Right lobe of liver (tissue), 6 donors: ENCODE results near the gene TAF3. TPM values are rescaled to one million over a fixed set of nuclear protein-coding genes. Genes with fewer than 3 reads are reported as not detected.

Experiments used
- ATAC-seq, 4 donors: fragments of 200-7000 bp; cut with Tn5 transposase; one replicate each; pipeline ENCODE4 v1.9.1; 2020; ENCODE audit warnings: mild to moderate bottlenecking in 4 of 4, moderate library complexity in 4 of 4
- DNase-seq, 3 donors: peaks; one replicate each; pipeline ENCODE4 v3.0.0-alpha.2; 2020
- H3K27ac ChIP-seq, 3 donors: fragments of 200-600 bp; one replicate each; pipeline ENCODE4 v1.8.0; 2022
- H3K27me3 ChIP-seq, 2 donors: fragments of 200-600 bp; one replicate each; pipeline ENCODE4 v1.8.0; 2022
- H3K36me3 ChIP-seq, 4 donors: fragments of 200-600 bp; sonication (generic) in 1 of 4; one replicate each; pipeline versions ENCODE4 v1.5.1 to v1.8.0; 2017 to 2022; ENCODE audit warnings: control low read depth in 1 of 4
- H3K4me1 ChIP-seq, 4 donors: fragments of 200-600 bp; sonication (generic) in 1 of 4; one replicate each; pipeline versions ENCODE4 v1.5.1 to v1.8.0; 2017 to 2022; ENCODE audit warnings: control low read depth in 1 of 4
- H3K4me3 ChIP-seq, 3 donors: fragments of 200-600 bp; one replicate each; pipeline ENCODE4 v1.8.0; 2022
- H3K9me3 ChIP-seq, 4 donors: fragments of 200-600 bp; sonication (generic) in 1 of 4; one replicate each; pipeline versions ENCODE4 v1.5.1 to v1.8.0; 2017 to 2022; ENCODE audit warnings: control low read depth in 1 of 4
- CTCF ChIP-seq, 4 donors: fragments of 200-600 bp in 3 of 4; fragments of 450-650 bp in 1 of 4; IDR thresholded peaks; one replicate each; pipeline versions ENCODE4 v1.5.1 to v1.8.0; 2016 to 2022; ENCODE audit warnings: antibody characterized with exemption in 4 of 4, mild to moderate bottlenecking in 2 of 4
- POLR2A ChIP-seq: fragments of 450-650 bp; IDR thresholded peaks from one replicate; pipeline ENCODE4 v1.6.1; 2017; ENCODE audit warnings: antibody characterized with exemption, mild to moderate bottlenecking
- WGBS: methylation state at CpG from one replicate; pipeline ENCODE4 v1.1.6; 2018; ENCODE audit warnings: low coverage, low lambda C conversion rate; ENCODE audit not compliant: insufficient coverage; ENCODE audit errors: missing lambda C conversion rate; 5-methylcytosine and 5-hydroxymethylcytosine counted together
- intact Hi-C, 2 donors: fragments of 100-400 bp; cut with DNase I; formaldehyde crosslinking; loops; one replicate each; pipeline versions ENCODE4 v1.11.2 to v1.14.1; 2022
- total RNA-seq, 6 experiments: library from RNA; depleted of rRNA in 2 of 6; stranded (reverse); fragments of >200 nt in 2 of 6; fragmentation: NEBNext Ultra II Directional in 3 of 6; extraction: Animal tissue kit (Norgen Biotek cat#: 25700) in 3 of 6; gene quantifications; one replicate each; pipeline versions ENCODE4 v1.1.0 to v1.2.4, GENCODE V29; 2016 to 2023
- donor health status: DM: no; HTN: yes; CAD: no.
- donor health status: DM: no; HTN: no; CAD: no.
- donor health status: DM: no; HTN: no; CAD: no.
- donor health status: DM: no; HTN: yes; CAD: no.
- donor health status: DM: no; HTN: yes; CAD: no.

The TAF3 gene
- total RNA-seq, 6 experiments from 2014 or later, result 1.9 to 3.5 (median 3.0) TPM

- intact Hi-C loops, result no loop called here
- Histone ChIP-seq H3K27ac (no peak overlapping the region), H3K4me1 (peaks cover 0 to 23% (median 9%) of the 10 kb centered on the region in 4 donors), H3K4me3 (peak overlapping the region in 1 of 3 donors; percentile 97), H3K27me3 (no peaks in the 10 kb centered on the region), H3K9me3 (no peaks in the 10 kb centered on the region), H3K36me3 (no peaks in the 10 kb centered on the region)
- TF ChIP-seq CTCF (IDR thresholded peaks at IDR 0.05) (no peak), POLR2A (no peak)
- ATAC-seq (no peak), DNase-seq (no peak)
- WGBS, result 76% methylated on average over 3 of the region's 3 CpGs
Measured at GRCh38 chr10:7786430-7786829, 31.9 kb upstream of the TAF3 start.

- intact Hi-C loops, result no loop called here
Measured at GRCh38 chr10:7787150-7787856, 31.0 kb upstream of the TAF3 start.

GRCh38 chr10:7787857-7788638 is 30.3 kb upstream of the TAF3 start, which contains the start of the genes ATP5F1C and KIN:
TSS of gene ATP5F1C (plus strand) at chr10:7788177. CDS start at chr10:7788208, 31 bp downstream.
TSS of gene KIN (minus strand) at chr10:7787993. CDS start at chr10:7787933, 60 bp downstream.
- H3K4me1 ChIP-seq, result peaks cover 0 to 24% (median 9%) of the 10 kb centered on the region in 4 donors
- H3K9me3 ChIP-seq, result no peaks in the 10 kb centered on the region
- DNase-seq (peak; percentile 97 to 98 (median 98)), ATAC-seq (peak; percentile 98 to 99 (median 98))
- peak within 1 kb of the TSS; percentile 85 to 97 (median 95) for H3K4me3 ChIP-seq
- intact Hi-C loops, result no loop called here
- no peaks in the 10 kb centered on the region for H3K27me3 ChIP-seq
- TF ChIP-seq POLR2A (peak; percentile 80), CTCF (IDR thresholded peaks at IDR 0.05) (no peak)
- under 1% methylated on average over 38 of the region's 59 CpGs for WGBS
- no peaks in the 10 kb centered on the region for H3K36me3 ChIP-seq
- peak within 1 kb of the TSS; percentile 65 to 87 (median 84) for H3K27ac ChIP-seq

More at GRCh38 chr10:7787150-7787856, 31.0 kb upstream of the TAF3 start:
- H3K4me3 ChIP-seq, result peak overlapping the region; percentile 85 to 97 (median 95)
- peaks cover 0 to 23% (median 9%) of the 10 kb centered on the region in 4 donors for H3K4me1 ChIP-seq
- no peaks in the 10 kb centered on the region for H3K36me3 ChIP-seq
- H3K9me3 ChIP-seq, result no peaks in the 10 kb centered on the region
- no peaks in the 10 kb centered on the region for H3K27me3 ChIP-seq
- H3K27ac ChIP-seq, result peak overlapping the region in 2 of 3 donors; percentile 41 to 84
- ATAC-seq (peak; percentile 2 to 16 (median 2)), DNase-seq (no peak)
- 2% methylated on average over 6 of the region's 26 CpGs for WGBS
- TF ChIP-seq CTCF (IDR thresholded peaks at IDR 0.05) (no peak), POLR2A (no peak)

GRCh38 chr10:7788639-7789286 is 29.5 kb upstream of the TAF3 start:
- Histone ChIP-seq H3K27me3 (no peaks in the 10 kb centered on the region), H3K4me1 (peaks cover 0 to 31% (median 9%) of the 10 kb centered on the region in 4 donors), H3K27ac (peak overlapping the region; percentile 65 to 87 (median 84)), H3K9me3 (no peaks in the 10 kb centered on the region), H3K36me3 (no peaks in the 10 kb centered on the region), H3K4me3 (peak overlapping the region; percentile 85 to 97 (median 95))
- 2% methylated on average over 22 of the region's 25 CpGs for WGBS
- TF ChIP-seq POLR2A (no peak), CTCF (IDR thresholded peaks at IDR 0.05) (no peak)
- DNase-seq (peak in 1 of 3 donors; percentile 47), ATAC-seq (peak in 2 of 4 donors; percentile 9 to 14)
- intact Hi-C loops, result no loop called here
